Calu3 (cell line): ENCODE data around the gene BTK. TPM values are rescaled to one million over a fixed set of nuclear protein-coding genes. Genes with fewer than 3 reads are reported as not detected.

ENCODE experiments used
- Bru-seq: library from RNA; stranded (reverse); fragments of 400-500 nt; gene quantifications from one replicate; lab custom pipeline; 2021; lab: Mats Ljungman, UMichigan
- BruChase-seq, 2 experiments: library from RNA; stranded (reverse); fragments of 400-500 nt; gene quantifications; one replicate each; lab custom pipeline; 2021; lab: Mats Ljungman, UMichigan
- BruUV-seq: library from RNA; stranded (reverse); fragments of 400-500 nt; replicated peaks from 2 replicates; lab custom pipeline; 2021; lab: Mats Ljungman, UMichigan
- CTCF ChIA-PET: fragments of 300-600 bp; sonication (Branson Sonifier 250); formaldehyde crosslinking; loops from one replicate; lab custom pipeline; 2022; ENCODE audit warnings: antibody characterized with exemption; lab: Charles Lee
- DNase-seq: peaks from one replicate; pipeline ENCODE4 v3.0.0; 2022
- H3K27ac Mint-ChIP-seq: one replicate; pipeline ENCODE4 v1.8.0; 2022; ENCODE audit warnings: mixed read lengths; ENCODE audit not compliant: unreplicated experiment
- H3K27me3 Mint-ChIP-seq: one replicate; pipeline ENCODE4 v1.8.0; 2022; ENCODE audit warnings: mixed read lengths; ENCODE audit not compliant: unreplicated experiment
- H3K36me3 Mint-ChIP-seq: one replicate; pipeline ENCODE4 v1.8.0; 2022; ENCODE audit warnings: mild to moderate bottlenecking, moderate library complexity, mixed read lengths; ENCODE audit not compliant: insufficient read depth, unreplicated experiment
- H3K4me1 Mint-ChIP-seq: one replicate; pipeline ENCODE4 v1.8.0; 2022; ENCODE audit warnings: mild to moderate bottlenecking, low read depth, mixed read lengths; ENCODE audit not compliant: unreplicated experiment
- H3K4me3 Mint-ChIP-seq: one replicate; pipeline ENCODE4 v1.8.0; 2022; ENCODE audit warnings: mild to moderate bottlenecking, low read depth, moderate library complexity, mixed read lengths; ENCODE audit not compliant: unreplicated experiment
- H3K9me3 Mint-ChIP-seq: one replicate; pipeline ENCODE4 v1.8.0; 2022; ENCODE audit warnings: low read depth, mixed read lengths; ENCODE audit not compliant: unreplicated experiment
- CTCF ChIP-seq: fragments of 200-600 bp; IDR thresholded peaks from one replicate; pipeline ENCODE4 v1.8.0; 2022; ENCODE audit warnings: antibody characterized with exemption; ENCODE audit not compliant: unreplicated experiment
- intact Hi-C: fragments of 100-400 bp; cut with micrococcal nuclease; formaldehyde crosslinking; loops from one replicate; pipeline ENCODE4 v1.10.0; 2022; ENCODE audit not compliant: unreplicated experiment
- long read RNA-seq: library from polyadenylated mRNA; stranded (forward); transcript quantifications from one replicate; pipeline ENCODE4 v2.0.0, GENCODE V29; 2022
- total RNA-seq: library from RNA; stranded (reverse); gene quantifications from 2 replicates; pipeline ENCODE4 v1.2.3, GENCODE V29; 2022

Gene BTK
- total RNA-seq: not detected in 2 replicates
- not detected for Bru-seq, nascent RNA
- percentile 6 among the genes with signal in this experiment for BruChase-seq, experiment 1, labeled RNA remaining after a 6-hour chase
- BruChase-seq, experiment 2, labeled RNA remaining after a 2-hour chase: percentile 4 among the genes with signal in this experiment
- long read RNA-seq: 0 reads

DNA sequence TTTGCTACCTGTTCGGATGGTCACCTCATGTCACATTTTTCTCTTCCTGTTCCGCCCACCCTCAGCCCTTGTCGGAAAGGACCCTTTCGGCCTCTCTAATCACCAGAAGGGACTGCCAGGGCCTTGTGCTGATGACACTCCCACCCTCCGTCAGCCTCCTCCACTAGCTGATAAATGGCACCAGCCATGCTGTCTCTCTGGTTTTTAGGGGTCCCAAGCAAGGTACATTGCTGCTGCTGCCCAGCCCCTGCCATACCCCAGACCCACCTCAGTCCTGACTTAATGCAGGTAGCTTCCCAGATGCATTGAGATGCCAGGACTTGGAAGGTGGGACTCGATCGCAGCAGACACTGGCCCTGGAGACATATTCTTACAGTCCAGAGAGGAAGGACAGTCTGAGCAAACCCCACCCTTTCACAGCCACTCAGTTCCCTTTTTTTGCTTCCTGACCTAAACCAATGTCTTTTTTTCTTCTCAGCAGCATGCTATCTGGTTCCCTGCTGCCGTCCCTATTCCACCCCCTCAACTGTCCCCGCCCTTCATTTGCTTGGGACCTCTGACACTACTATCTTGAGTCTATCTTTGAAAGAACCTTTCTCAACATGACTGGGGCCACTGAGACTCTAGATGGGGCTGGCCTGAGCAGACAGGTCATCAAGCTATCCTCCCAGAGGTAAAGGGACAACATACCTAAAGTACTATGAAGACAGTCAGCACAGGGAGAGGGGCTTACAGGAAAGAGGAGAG lies at the start of gene BTK:
TSS of gene BTK (minus strand) at position 397 of the 747 bp plus-strand sequence. CDS start 10,907 bp downstream, outside the sequence.
- Mint-ChIP-seq H3K4me1 (no peaks in the 10 kb centered on the region), H3K36me3 (peaks cover 7% of the 10 kb centered on the region), H3K27ac (no peak within 1 kb of the TSS), H3K9me3 (no peaks in the 10 kb centered on the region), H3K27me3 (peaks cover 26% of the 10 kb centered on the region), H3K4me3 (no peak within 1 kb of the TSS)
- no peak for TF ChIP-seq CTCF
- intact Hi-C loops: no loop called here
- no peak for DNase-seq
- CTCF ChIA-PET: no interaction called here
- BruUV-seq: no TSS peak

GRCh38 chrX:101430457-101431078 lies 44.6 kb upstream of the BTK start:
- Mint-ChIP-seq H3K27ac (no peak overlapping the region), H3K4me3 (no peak overlapping the region), H3K36me3 (no peaks in the 10 kb centered on the region), H3K27me3 (no peaks in the 10 kb centered on the region), H3K9me3 (no peaks in the 10 kb centered on the region), H3K4me1 (no peaks in the 10 kb centered on the region)
- no peak for TF ChIP-seq CTCF
- no TSS peak for BruUV-seq
- intact Hi-C loops: no loop called here
- DNase-seq: no peak
- CTCF ChIA-PET: interaction anchor here (0.5 kb wide), 1 partner anchor 12 kb away, joined by 3 read pairs; no protein-coding TSS in a partner anchor

DNA sequence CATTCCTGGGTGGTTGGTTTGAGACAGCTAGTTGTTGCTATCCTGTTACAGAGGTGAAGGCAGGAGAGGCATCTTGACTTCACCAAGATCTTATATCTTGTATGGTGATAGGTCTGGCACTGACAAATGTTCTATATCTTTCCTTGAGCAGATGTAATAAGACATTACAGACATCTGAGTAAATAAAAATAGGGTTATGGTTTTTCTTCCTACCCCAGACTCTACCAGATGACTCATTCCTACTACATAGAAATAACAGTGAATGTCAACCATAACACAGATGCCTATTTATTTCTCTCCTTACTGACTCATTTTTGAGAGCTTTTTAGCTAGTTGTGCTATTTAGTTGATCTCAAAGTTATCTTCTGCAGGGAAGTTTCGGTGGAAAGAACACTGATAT lies 43.9 kb upstream of the BTK start:
- BruUV-seq: no TSS peak
- H3K27ac Mint-ChIP-seq: no peak overlapping the region
- H3K4me3 Mint-ChIP-seq: no peak overlapping the region
- no peak for DNase-seq
- TF ChIP-seq CTCF: no peak
- CTCF ChIA-PET: interaction anchor here (0.5 kb wide), 1 partner anchor 11 kb away, joined by 3 read pairs; no protein-coding TSS in a partner anchor
- no peaks in the 10 kb centered on the region for H3K36me3 Mint-ChIP-seq
- no peaks in the 10 kb centered on the region for H3K4me1 Mint-ChIP-seq
- H3K27me3 Mint-ChIP-seq: no peaks in the 10 kb centered on the region
- intact Hi-C loops: no loop called here
- H3K9me3 Mint-ChIP-seq: no peaks in the 10 kb centered on the region

DNA sequence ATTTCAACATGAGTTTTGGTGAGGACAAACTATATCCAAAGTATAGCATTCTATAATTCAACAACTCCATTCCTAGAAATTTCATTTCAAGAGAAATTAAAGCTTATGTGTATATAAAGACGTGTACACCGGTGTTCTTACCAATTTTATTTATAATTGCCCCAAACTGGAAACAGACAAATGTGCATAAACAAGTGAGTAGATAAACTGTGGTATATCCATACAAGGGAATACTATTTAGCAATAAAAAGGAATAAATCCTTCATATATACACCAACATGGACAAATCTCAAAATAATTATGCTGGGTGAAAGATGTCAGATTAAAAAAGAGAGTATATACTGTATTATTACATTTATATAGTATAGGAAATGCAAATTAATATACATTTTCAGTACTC lies 42.0 kb upstream of the BTK start:
- Mint-ChIP-seq H3K4me1 (no peaks in the 10 kb centered on the region), H3K4me3 (no peak overlapping the region), H3K36me3 (no peaks in the 10 kb centered on the region), H3K27ac (no peak overlapping the region), H3K9me3 (no peaks in the 10 kb centered on the region), H3K27me3 (no peaks in the 10 kb centered on the region)
- DNase-seq: no peak
- TF ChIP-seq CTCF: no peak
- no TSS peak for BruUV-seq
- CTCF ChIA-PET: no interaction called here
- intact Hi-C loops: no loop called here
